LHCN-M2 (cell line): Measurements from ENCODE around the gene HIPK3. TPM values are rescaled to one million over a fixed set of nuclear protein-coding genes. Genes with fewer than 3 reads are reported as not detected.
A peak's percentile ranks its signal among the peaks of the same experiment; 100 is the strongest.
"Not testable (repeated sequence)": the region's sequence is repeated elsewhere in the genome, so short reads cannot be mapped to it uniquely, and the experiment has no call there.

ENCODE experiments used
- DNase-seq: peaks from one replicate; pipeline ENCODE4 v3.0.0-alpha.2; 2012; ENCODE audit warnings: low read depth
- polyA plus RNA-seq: library from polyadenylated mRNA; unstranded; fragments of >200 nt; gene quantifications from one replicate; pipeline ENCODE4 v1.2.1, GENCODE V29; 2012; ENCODE audit warnings: missing spikeins
- total RNA-seq: library from RNA; depleted of rRNA; stranded (reverse); fragments of >200 nt; gene quantifications from 2 replicates; pipeline ENCODE4 v1.2.3, GENCODE V29; 2014; rRNA removed

Gene HIPK3
- 39.6 and 52.4 TPM in 2 replicates for total RNA-seq
- polyA plus RNA-seq, result 7.1 TPM

DNA sequence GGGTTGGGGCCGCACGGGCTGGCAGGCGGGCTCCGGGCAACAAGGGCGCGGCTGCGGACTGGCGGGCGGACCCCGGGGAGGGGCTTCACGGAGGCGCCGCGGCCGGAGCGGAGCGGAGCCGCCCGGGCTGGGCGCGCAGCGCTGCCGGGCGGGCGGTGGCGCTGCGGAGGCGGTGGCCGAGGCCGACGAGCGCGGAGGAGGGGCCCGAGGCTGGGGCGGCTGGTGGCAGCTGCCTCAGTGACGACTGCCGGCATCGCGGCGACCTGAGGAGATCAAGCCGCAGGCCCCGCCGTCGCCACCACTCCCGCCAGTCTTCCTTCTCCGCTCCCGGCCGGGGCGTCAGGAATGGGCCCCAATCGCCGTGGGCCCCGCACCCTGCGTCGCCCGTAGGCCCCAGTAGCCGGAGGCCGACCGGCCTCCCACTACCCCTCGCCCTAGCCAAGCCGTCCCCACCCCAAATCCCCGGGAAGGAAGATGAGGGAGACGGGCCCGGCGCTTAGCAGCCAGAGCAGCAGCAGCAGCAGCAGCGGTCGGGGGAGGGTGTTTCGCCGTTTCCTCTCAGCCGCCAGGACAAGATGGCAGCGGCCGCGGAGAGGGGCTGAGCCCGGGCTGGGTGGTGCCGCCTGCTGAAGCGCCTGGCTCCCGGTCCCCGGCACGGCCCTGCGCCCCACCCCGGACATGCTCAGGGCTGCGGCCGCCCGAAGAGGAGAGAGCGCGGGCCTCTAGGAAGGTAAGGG lies at the start of gene HIPK3:
TSS of gene HIPK3 (plus strand) at position 222 of the 737 bp plus-strand sequence.
- peak; percentile 70 for DNase-seq

DNA sequence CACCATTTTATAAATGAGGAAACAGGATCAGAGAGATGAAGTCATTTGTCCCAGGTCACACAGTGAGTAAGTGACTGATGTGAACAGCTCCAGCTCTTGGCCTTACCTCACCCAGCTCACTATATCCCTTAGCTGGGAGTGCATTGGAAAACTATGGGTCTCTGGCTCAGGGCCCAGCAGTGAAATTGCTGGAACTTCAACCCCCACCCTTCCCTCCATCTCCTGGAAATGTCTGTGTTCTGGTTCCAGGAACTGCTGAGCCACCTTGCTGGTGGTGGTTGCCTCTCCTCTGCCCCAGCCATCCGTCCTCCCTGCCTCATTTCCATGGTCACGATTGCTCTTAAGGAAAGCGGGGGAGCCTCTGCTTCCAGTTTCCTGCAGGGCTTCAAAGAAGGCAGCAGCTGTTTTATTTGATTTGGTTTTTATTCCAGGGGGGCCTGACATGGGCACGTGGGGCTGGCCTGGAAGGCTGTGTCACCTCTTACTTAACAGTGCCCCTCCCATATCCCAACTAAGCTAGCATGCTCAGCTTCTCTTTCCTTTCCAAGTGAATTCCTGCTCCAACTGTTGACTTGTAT lies 49.7 kb upstream of the HIPK3 start:
- peak; percentile 40 for DNase-seq

GRCh38 chr11:33208150-33208549 lies 49.0 kb upstream of the HIPK3 start:
- DNase-seq, result no peak

DNA sequence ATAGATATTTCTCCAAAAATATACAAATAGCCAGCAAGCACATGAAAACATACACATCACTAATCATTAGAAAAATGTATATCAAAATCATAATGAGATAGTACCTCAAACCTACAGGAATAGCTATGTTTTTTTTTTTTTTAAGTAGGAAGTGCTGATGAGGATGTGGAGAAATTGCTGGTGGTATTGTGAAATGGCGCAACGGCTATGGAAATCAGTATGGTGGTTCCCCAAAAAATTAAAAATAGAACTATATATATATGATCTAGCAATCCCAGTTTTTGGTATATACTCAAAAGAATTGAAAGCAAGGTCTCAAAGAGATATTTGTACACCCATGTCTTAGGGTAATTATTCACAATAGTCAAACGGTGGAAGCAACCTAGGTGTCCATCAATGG lies 46.0 kb upstream of the HIPK3 start:
- no peak for DNase-seq

DNA sequence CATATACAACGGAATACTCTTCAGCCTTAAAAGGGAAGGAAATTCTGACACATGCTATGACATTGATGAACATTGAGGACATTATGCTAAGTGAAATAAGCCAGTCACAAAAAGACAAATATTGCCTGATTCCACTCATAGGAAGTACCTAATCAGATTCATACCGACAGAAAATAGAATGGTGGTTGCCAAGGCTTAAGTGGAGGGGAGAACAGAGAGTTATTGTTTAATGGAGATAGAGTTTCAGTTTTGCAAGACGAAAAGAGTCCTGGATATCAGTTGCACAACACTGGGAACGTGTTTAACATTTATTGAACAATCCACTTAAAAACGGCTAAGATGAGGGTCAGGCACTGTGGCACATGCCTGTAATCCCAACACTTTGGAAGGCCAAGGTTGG lies 45.6 kb upstream of the HIPK3 start:
- DNase-seq, result no peak

DNA sequence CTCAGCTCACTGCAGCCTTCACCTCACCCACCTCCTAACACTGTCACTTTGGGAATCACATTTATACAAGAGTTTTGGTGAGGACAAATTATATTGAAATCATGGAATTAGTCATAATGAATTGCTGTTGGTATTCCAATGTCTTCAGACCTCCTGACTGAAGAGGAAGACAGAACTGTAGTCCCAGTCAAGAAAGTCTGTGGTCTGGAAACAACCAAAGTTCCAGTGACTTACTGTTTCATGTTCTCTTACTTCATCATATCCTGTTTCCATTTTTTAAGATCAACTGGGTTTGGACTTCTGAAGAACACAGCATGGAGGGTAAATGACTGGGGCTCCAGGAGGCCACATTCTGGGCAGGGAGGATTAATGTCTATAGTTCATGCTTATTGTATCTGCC lies 43.0 kb upstream of the HIPK3 start:
- DNase-seq, result no peak

GRCh38 chr11:33214767-33215166 lies 42.4 kb upstream of the HIPK3 start:
- DNase-seq, result no peak

- not testable (repeated sequence) for DNase-seq
Measured at GRCh38 chr11:33216676-33217075, 40.5 kb upstream of the HIPK3 start.

- no peak for DNase-seq
Measured at GRCh38 chr11:33222052-33222750, 35.0 kb upstream of the HIPK3 start.

GRCh38 chr11:33225371-33225770 lies 31.8 kb upstream of the HIPK3 start:
- DNase-seq, result no peak

DNA sequence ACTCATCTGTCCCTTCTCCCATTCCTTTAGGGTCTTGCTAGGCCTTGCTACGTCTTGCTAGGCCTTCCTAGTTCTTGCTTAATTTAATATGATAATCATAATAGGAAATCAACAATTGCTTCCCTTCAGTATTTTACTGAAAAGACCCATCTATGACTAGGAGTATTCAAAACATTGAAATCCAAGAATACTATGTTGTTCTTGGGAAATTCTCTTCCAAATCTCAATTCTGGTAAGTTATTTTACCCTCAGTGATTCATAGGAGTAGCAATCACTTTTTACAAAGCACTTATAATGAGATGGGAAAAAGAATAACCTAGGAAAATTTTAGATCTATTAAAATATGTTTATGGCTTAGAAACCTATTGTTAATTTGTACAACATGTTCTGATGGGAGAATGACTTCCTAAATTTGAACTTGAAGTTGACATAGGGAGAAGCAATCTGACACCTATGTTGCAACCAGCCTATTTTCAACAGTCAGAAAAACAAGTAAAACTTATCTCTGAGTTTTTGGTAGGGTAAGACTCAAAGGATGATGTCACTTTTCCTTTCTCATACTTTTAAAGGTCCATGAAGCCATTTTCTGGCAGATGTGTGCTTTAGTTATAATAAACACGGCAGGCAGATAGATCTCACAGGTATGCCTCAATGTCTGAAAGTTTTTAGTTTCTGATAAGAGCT lies 29.5 kb upstream of the HIPK3 start:
- DNase-seq, result peak; percentile 56

DNA sequence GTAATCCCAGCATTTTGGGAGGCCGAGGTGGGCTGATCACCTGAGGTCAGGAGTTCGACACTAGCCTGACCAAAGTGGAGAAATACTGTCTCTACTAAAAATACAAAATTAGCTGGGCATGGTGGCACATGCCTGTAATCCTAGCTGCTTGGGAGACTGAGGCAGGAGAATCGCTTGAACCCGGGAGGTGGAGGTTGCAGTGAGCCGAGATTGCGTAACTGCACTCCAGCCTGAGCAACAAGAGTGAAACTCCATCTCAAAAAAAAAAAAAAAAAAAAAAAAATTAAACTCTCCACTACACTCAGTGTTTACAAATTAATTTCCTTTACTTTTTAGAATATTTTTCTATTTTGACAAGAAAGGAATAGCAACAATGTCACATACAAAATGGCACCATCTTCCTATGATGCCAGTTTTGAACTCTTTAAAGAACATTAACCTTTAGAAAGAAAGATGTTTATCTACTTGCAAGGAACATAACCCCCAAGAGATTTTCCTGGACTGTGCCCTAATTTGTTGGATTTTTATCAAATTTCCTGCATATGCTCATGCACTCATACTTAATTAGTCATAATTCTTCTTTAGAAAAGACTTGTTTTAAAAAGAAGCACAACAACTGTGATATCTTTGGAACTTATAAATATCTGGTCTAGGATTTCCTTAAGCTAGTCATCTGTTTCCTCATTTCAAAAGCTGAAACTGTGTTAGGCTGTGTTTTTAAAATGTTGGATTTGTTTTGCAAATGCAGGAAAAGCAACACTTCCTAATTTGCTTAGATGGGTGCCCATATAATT lies 22.6 kb upstream of the HIPK3 start:
- DNase-seq, result peak; percentile 46

GRCh38 chr11:33237039-33237597 lies 20.1 kb upstream of the HIPK3 start:
- no peak for DNase-seq

GRCh38 chr11:33242575-33242974 lies 14.6 kb upstream of the HIPK3 start:
- no peak for DNase-seq

DNA sequence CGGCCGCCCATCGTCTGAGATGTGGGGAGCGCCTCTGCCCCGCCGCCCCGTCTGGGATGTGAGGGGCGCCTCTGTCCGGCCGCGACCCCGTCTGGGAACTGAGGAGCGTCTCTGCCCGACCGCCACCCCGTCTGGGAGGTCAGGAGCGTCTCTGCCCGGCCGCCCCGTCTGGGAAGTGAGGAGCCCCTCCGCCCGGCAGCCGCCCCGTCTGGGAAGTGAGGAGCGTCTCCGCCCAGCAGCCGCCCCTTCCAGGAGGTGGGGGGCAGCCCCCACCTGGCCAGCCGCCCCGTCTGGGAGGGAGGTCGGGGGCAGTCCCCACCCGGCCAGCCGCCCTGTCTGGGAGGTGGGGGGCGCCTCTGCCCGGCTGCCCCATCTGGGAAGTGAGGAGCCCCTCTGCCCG lies 13.5 kb upstream of the HIPK3 start:
- DNase-seq, result not testable (repeated sequence)

DNA sequence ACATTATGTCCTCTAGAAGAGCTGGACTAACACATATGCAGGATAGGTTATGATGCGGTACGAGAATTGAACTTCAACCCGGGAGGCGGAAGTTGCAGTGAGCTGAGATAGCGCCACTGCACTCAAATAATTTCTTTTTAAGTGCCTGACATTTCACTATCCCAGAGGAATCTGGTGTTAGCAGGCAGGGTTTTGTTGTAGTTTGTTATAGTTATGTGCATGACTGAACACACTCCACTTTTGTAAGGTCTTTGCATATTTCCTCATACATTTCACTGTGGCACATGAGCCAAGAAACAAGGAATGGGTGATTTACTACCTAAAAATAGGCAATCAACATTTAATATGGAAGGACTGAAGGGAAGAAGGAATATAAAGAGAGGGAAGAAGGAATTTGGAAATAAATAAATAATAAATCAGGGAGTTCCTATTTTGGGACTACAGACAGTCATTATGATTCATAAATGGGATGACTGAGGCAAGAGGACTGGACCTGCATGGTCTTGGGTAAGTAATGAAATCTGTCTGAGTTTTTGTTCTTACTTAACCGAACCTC lies 8.7 kb upstream of the HIPK3 start:
- peak; percentile 56 for DNase-seq

DNA sequence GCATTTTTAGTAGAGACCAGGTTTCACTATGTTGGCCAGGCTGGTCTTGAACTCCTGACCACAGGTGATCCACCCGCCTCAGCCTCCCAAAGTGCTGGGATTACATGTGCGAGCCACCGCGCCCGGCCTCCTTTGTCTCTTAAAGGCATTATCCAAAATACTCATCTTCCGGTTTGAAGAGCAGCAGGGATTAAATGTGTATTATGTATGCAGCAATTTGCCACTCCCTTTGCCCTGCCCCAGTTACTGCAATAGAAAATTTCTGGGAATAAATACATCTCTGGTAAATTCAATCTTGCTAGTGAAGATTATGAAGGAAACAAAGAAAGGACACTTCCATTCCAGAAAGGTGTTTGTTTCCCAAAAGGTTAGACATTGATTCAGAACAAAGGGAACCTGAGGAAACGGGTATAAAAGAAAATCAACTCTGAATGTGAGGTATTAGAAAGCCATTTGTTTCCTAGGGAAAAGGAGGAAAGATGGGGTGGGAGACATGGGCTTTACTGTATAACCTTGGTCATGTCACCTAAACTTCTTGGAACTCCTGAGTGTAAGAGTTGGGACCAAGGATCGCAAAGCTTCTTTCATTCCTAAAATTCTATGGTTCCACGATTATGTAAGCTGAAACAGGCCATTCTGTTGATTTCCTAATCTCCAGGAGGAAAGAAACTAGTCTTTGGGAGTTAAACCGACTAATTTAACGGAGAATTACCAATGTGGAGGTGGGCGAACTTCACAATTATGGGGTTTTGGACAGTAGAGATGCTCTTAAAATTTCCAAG lies 959 bp upstream of the HIPK3 start:
- DNase-seq, result no peak

GRCh38 chr11:33256813-33257159 lies 395 bp upstream of the HIPK3 start:
- no peak for DNase-seq

- DNase-seq, result peak; percentile 83
Measured at GRCh38 chr11:33257897-33258630, 883 bp downstream of the HIPK3 start.
